ENCODE measurements around the gene CRAT.

GRCh38 chr9:129068990-129069861, 41.4 kb downstream of the CRAT start:
- TF ChIP-seq CTCF (conservative IDR thresholded peaks at IDR 0.05; ENCODE audit: low read length) (no peak), EZH2phosphoT487 (IDR thresholded peaks at IDR 0.05; ENCODE audit: borderline replicate concordance, low read depth, low read length) (no peak)

All from OCI-LY7 (cell line).